Ovary (tissue), 9 donors: ENCODE results near the gene DDX25. TPM values are rescaled to one million over a fixed set of nuclear protein-coding genes. Genes with fewer than 3 reads are reported as not detected.

Source experiments
- DNase-seq, 5 donors: peaks; one replicate each; pipeline ENCODE4 v3.0.0-alpha.2; 2019 to 2020
- H3K27ac ChIP-seq, 2 donors: fragments of 200-600 bp; one replicate each; pipeline versions ENCODE4 v1.5.1 to v1.8.0; 2019 to 2022
- H3K27me3 ChIP-seq: fragments of 200-600 bp; one replicate; pipeline ENCODE4 v1.8.0; 2022
- H3K36me3 ChIP-seq: fragments of 200-600 bp; sonication (generic); one replicate; pipeline ENCODE4 v1.5.1; 2019
- H3K4me1 ChIP-seq: one replicate; pipeline ENCODE4 v1.8.1; 2013; ENCODE audit warnings: mild to moderate bottlenecking, moderate library complexity; ENCODE audit not compliant: insufficient read depth
- H3K4me3 ChIP-seq: fragments of 200-600 bp; sonication (generic); one replicate; pipeline ENCODE4 v1.5.1; 2017
- H3K9me3 ChIP-seq, 2 donors: fragments of 200-600 bp in 1 of 2; sonication (generic) in 1 of 2; one replicate each; pipeline versions ENCODE4 v1.5.1 to v1.8.1; 2013 to 2019; ENCODE audit warnings: mild to moderate bottlenecking in 1 of 2, moderate library complexity in 1 of 2
- EP300 ChIP-seq: sonication (generic); formaldehyde crosslinking; IDR thresholded peaks from one replicate; pipeline ENCODE4 v1.6.1; 2017; ENCODE audit warnings: antibody characterized with exemption
- POLR2A ChIP-seq: fragments of 450-650 bp; IDR thresholded peaks from one replicate; pipeline ENCODE4 v1.6.1; 2017; ENCODE audit warnings: antibody characterized with exemption, mild to moderate bottlenecking, moderate library complexity
- WGBS, 3 donors: extraction: QIAGEN DNeasy Blood & Tissue Kit in 1 of 3; methylation state at CpG; one replicate each; pipeline versions ENCODE4 v1.1.5 to v1.1.7; 2013 to 2017; 5-methylcytosine and 5-hydroxymethylcytosine counted together
- intact Hi-C, 4 donors: fragments of 100-400 bp; cut with DNase I; formaldehyde crosslinking; loops; one replicate each; pipeline versions ENCODE4 v1.11.0 to v1.15.1; 2022 to 2023
- polyA plus RNA-seq, 2 donors: library from polyadenylated mRNA; stranded (reverse); fragments of 200-250 nt in 1 of 2; fragments of 350-450 nt in 1 of 2; fragmentation: Illumina TruSeq in 1 of 2; extraction: RNeasy Lipid Tissue Mini Kit (QIAGEN cat#74804) in 1 of 2; gene quantifications; one replicate each; pipeline ENCODE4 v1.2.3, GENCODE V29; 2013 to 2014
- total RNA-seq, 7 donors: library from RNA; depleted of rRNA in 2 of 7; stranded (reverse); fragments of >200 nt in 2 of 7; fragmentation: NEBNext Ultra II Directional in 3 of 7; extraction: Animal tissue kit (Norgen Biotek cat#: 25700) in 3 of 7; gene quantifications; one replicate each; pipeline versions ENCODE4 v1.1.0 to v1.2.4, GENCODE V29; 2016 to 2023
- TF ChIP-seq, protein P1 (sequence below), 3 donors: fragments of 450-650 bp in 2 of 3; fragments of 200-600 bp in 1 of 3; IDR thresholded peaks; one replicate each; pipeline versions ENCODE4 v1.5.1 to v1.8.0; 2016 to 2022; ENCODE audit warnings: antibody characterized with exemption in 3 of 3, mild to moderate bottlenecking in 1 of 3
- donor health status: DM: no; HTN: no; CAD: no; lungs with moderate emphysema.
- donor health status: DM: no; HTN: no; CAD: no.
- donor health status: Bipolar disorder and iron deficiency.
- donor health status: DM: yes; HTN: yes; CAD: no.
- donor health status: DM: no; HTN: no; CAD: no.
- donor health status: DM: yes; HTN: yes; CAD: no.

DDX25 gene
- total and polyA plus RNA-seq, 9 donors: 0.23 to 0.92 (median 0.58) TPM; not detected in 1

DNA sequence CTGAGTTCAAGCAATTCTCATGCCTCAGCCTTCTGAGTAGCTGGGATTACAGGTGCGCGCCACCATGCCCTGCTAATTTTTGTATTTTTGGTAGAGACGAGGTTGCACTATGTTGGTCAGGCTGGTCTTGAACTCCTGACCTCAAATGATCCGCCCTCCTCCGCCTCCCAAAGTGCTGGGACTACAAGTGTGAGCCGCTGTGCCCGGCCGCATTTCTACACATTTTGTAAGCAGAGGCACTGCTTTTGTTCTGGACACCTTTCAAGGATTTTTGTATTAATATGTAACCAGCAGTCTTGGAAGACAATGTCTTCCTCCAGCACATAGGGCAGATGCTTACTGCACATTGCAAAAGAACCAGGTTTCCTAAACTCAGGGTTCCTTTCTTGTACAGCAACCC is 30.2 kb downstream of the DDX25 start:
- intact Hi-C loops: no loop called here
- TF ChIP-seq EP300 (no peak), POLR2A (no peak)
- TF ChIP-seq, protein P1, sequence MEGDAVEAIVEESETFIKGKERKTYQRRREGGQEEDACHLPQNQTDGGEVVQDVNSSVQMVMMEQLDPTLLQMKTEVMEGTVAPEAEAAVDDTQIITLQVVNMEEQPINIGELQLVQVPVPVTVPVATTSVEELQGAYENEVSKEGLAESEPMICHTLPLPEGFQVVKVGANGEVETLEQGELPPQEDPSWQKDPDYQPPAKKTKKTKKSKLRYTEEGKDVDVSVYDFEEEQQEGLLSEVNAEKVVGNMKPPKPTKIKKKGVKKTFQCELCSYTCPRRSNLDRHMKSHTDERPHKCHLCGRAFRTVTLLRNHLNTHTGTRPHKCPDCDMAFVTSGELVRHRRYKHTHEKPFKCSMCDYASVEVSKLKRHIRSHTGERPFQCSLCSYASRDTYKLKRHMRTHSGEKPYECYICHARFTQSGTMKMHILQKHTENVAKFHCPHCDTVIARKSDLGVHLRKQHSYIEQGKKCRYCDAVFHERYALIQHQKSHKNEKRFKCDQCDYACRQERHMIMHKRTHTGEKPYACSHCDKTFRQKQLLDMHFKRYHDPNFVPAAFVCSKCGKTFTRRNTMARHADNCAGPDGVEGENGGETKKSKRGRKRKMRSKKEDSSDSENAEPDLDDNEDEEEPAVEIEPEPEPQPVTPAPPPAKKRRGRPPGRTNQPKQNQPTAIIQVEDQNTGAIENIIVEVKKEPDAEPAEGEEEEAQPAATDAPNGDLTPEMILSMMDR (IDR thresholded peaks at IDR 0.05): no peak
- Histone ChIP-seq H3K9me3 (no peaks in the 10 kb centered on the region), H3K27me3 (no peaks in the 10 kb centered on the region), H3K4me1 (peaks cover 3% of the 10 kb centered on the region), H3K4me3 (no peak overlapping the region), H3K36me3 (no peaks in the 10 kb centered on the region), H3K27ac (no peak overlapping the region)
- no peak for DNase-seq
- 90 to 95% (median 92%) methylated on average over 8 of the region's 8 CpGs for WGBS, 3 donors

DNA sequence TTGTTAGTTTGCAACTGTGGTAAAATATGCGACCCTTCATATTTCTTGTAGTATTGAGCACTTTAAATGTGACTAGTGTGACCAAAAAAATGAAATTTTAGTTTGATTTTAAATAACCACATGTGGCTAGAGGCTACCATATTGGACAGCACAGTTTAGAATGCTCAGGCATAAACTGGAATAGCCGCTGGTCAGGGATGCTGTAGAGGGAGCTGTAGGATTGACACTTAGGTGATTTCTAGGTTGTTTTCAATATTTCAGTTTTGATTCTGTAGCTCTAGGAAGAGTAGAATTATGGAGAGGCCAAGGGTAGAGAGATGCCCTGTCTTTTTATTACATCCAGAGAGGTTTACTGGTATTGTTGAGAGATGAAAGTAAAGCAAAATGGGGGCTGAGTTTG is 30.7 kb downstream of the DDX25 start:
- Histone ChIP-seq H3K4me3 (no peak overlapping the region), H3K36me3 (no peaks in the 10 kb centered on the region), H3K4me1 (peaks cover 3% of the 10 kb centered on the region), H3K9me3 (no peaks in the 10 kb centered on the region), H3K27ac (no peak overlapping the region), H3K27me3 (no peaks in the 10 kb centered on the region)
- intact Hi-C loops: no loop called here
- TF ChIP-seq, protein P1 (IDR thresholded peaks at IDR 0.05): no peak
- TF ChIP-seq POLR2A: no peak
- TF ChIP-seq EP300: no peak
- no peak for DNase-seq
- 94 to 97% (median 95%) methylated on average over 2 of the region's 2 CpGs for WGBS, 3 donors

- Histone ChIP-seq H3K27ac (no peak overlapping the region), H3K36me3 (no peaks in the 10 kb centered on the region), H3K9me3 (no peaks in the 10 kb centered on the region), H3K4me3 (no peak overlapping the region), H3K27me3 (no peaks in the 10 kb centered on the region), H3K4me1 (peaks cover 3% of the 10 kb centered on the region)
- peak in 1 of 5 donors; percentile 47 for DNase-seq
- 32 to 41% (median 39%) methylated on average over 12 of the region's 12 CpGs for WGBS, 3 donors
- intact Hi-C loops: no loop called here
- TF ChIP-seq EP300: no peak
- no peak for TF ChIP-seq POLR2A
- TF ChIP-seq, protein P1 (IDR thresholded peaks at IDR 0.05): no peak
Observed at GRCh38 chr11:125935618-125936199, 31.4 kb downstream of the DDX25 start.

- 88 to 92% (median 91%) methylated on average over 5 of the region's 5 CpGs for WGBS, 3 donors
- no peak for DNase-seq
- no peak overlapping the region for H3K4me3 ChIP-seq
- intact Hi-C loops: no loop called here
- H3K36me3 ChIP-seq: no peaks in the 10 kb centered on the region
- no peaks in the 10 kb centered on the region for H3K9me3 ChIP-seq
- peaks cover 4% of the 10 kb centered on the region for H3K4me1 ChIP-seq
- H3K27ac ChIP-seq: no peak overlapping the region
- no peaks in the 10 kb centered on the region for H3K27me3 ChIP-seq
- no peak for TF ChIP-seq EP300
- TF ChIP-seq, protein P1 (IDR thresholded peaks at IDR 0.05): no peak
- TF ChIP-seq POLR2A: no peak
Observed at GRCh38 chr11:125938418-125938817, 34.1 kb downstream of the DDX25 start.
